Hematopoietic multipotent progenitor cell treated with erythropoietin and hydrocortisone succinate and interleukin-3 and kit ligand, for 4 days (in vitro differentiated cells): ENCODE results near the gene CUBN.
"Not testable (repeated sequence)": the region's sequence is repeated elsewhere in the genome, so short reads cannot be mapped to it uniquely, and the experiment has no call there.

ENCODE experiments used
- DNase-seq: peaks from one replicate; pipeline ENCODE4 v3.0.0-alpha.2; 2015

Gene CUBN

DNA sequence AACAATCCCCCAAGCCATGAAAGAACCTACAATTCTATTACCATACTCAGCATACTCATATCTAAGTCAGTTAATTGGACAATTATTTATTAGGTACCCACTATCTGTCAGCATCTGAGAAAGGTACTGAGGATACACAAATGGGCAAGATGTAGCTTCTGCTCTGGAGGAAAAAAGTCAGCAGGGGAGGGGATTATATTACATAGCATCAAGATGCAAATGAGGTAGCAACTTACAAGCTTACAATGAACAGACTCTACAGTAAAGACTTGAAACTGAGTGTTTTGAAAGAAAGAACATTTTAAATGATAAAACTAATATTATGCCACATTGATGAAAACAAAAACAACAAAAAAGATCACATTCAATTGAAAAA, 10.8 kb upstream of the CUBN start:
- DNase-seq, result no peak

DNA sequence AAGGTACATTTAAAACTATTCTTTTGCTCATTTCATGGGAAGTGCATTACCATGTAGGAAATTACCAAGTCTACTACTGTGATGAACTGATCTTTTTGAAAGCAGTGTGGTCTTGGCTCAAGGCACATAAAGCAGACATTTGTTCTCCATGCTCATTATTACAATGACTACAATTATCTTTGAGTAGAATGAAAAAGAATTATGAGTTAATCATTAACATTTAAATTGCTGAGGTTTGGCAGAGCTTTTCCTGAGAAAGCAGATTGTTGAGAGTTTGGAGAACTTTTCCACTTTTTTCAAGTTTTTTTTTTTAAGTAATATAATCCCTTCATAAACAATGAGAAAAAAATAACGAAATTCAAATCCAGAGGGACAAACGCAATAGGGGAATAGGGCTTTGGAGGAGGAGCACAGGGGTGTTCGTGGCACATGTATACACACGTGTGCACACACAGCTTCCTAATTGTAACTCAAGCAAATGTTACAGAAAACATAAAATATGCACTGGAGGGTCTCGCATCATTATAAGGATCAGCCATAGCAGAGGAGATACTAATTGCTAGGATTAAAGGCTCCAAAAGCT, 8.9 kb upstream of the CUBN start:
- no peak for DNase-seq

DNA sequence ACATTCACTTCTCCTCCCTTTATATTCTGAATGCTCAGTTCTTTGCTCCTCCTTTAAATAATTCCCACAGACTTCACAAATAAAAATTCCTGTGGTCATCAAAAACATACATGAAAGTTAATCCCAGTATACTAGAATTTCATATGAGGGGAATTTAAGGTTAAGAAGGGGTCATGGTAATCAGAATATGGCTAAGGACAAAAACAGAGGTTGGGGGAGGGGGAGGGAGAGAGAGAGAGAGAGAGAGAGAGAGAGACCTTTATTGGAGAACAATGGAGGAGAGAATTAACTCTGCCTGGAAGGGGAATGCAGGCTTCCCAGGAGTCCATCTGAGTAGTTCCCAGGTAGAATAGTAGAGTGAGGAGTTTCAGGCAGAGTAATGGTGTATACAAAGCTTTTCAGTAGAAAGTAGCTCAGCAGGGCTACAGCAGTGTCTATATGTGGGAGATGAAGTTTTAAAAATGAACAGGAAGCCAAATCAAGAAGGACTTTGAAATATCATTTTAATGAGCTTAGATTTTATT, 5.2 kb upstream of the CUBN start:
- no peak for DNase-seq

DNA sequence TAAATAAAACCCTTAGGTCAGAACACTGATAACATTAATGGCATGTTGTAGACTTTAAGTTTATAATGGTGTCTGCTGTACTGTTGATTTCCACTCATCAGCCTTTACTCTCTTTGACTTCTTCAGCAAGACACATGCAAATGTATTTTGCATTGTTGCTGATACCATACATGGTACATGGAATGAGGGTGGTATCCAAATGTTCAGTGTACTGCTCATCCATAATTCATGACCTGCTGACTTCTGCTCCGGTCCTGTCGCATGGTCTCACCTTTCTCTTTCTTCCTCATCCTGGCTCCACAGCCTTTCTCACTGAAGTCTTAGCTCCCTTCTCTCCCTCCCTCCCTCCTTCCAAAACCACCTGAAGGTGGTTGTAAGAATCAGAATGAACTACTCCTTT, 4.7 kb upstream of the CUBN start:
- DNase-seq, result no peak

DNA sequence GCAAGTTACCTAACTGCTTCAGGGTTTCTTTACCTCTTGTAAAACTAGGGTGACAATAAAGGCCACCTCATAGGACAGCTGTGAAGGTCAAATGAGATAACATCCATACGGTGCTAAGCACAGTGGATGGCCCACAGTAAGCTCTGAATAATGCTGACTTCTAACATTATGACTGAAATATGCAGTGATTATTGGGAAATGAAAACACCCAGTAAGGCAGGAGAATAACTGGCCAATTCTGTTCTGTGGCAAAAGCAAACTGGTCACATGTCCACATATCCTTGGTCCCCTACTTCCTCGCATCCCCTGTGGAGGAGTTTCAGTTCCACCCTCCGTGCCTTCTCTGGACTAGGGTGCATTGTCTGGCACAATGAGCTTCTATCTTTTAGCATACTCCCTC, 1.4 kb downstream of the CUBN start:
- DNase-seq, result no peak

DNA sequence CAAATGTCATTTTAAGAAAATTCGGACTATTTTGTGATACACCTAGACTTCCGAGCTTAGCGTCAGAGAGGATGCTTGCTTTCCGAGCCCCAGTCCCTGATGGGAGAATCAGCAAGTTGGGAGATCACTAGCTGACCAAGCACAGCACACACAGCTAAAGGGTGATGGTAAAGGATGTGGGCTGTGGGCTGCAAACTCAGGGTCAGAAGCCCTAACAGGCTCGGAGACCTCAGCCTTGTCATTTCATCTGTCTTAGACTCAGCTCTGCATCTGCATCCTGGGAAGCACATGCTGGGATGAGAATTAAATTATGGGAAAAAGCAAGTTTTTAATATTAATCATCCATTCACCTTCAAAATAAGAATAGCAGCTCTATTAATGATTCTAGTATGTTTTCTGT, 3.3 kb downstream of the CUBN start:
- DNase-seq, result no peak

DNA sequence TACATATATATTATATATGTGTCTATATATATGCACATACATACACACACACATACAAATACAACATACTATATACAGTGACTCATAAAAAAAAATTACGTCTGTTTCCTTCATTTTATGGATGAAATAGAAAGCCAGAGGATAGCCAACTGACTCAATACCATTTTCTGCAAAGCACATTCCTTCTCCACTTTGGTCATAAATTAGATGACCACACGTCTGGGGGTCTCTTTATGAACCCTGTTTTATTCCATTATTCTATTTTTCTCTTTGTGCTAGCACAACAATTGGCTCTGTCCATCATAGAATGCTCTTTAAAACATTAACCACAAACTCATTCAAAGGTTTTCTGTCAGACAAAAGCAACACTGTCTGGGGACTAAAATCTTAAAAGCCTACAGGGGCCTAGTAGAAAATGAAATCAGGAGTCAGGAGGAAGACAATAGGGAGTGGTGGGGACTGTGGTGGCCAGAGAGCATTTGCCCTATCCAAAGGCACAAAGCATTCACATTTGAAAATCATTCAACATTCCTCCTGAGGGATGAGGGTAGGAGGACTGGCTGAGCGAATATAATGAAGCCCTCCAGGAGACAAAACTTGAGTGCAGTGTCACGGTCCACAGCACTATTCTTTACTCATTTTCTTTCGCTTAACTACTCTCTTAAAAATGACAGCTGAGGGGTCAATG, 4.3 kb downstream of the CUBN start:
- DNase-seq, result no peak

DNA sequence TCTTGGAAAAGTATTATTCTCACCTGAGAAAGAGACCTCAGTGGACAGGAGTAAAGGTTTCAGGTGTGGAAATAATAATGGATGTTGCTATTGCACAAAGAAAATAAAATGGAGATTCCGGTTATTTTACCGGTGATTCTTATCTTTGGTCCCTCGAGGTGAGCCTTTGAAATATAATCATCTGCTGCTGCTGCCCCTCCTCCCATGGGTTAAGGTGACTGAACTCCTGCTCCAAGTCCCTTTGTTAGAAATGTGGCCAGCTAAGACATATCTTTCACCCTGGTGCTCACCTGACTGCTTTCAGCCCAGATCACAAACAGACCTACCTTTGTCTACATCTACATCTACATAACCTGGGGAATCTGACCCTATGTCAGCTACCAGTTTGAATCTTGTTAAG, 5.7 kb downstream of the CUBN start:
- no peak for DNase-seq

DNA sequence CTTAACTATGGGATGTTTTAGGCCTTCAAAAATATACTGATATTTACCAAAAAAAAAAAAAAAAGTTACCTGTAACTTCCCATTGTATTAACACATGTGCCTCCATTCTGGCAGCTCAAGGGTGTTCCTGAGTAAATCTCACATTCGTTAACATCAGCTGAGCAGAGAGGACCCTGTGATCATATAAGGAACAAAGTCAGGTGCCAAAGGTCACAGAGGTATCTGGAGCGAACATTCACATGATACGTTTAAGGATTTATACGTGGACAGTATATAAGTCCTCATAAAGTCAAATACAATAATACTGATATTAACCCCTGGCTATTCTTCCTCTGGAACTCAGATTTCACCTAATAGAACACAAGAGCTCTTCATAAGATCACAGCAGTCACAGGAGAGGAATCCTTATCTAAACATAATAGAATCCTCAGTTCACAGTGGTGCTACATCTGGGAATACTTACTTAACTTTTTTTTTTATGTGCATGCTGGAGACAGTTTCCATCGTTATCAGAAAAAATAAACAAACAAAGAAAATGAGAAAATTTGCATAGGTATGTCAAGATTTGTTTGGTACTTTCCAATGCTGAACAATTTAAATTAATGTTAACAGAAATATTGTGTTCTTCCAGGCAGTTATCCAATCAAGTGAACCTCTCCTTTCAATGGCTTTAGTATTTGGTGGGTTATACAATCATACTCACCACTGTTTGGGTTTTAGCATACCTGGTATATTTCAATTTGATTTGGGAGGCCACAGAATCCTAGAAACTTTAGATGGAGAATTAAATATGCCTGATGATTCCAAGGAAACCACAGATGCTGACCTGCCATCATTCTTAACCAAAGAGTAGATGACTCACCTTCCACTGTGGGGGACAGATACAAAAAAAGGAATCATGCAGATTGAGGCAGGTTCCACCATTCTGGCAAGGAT, 6.6 kb downstream of the CUBN start:
- DNase-seq, result no peak

DNA sequence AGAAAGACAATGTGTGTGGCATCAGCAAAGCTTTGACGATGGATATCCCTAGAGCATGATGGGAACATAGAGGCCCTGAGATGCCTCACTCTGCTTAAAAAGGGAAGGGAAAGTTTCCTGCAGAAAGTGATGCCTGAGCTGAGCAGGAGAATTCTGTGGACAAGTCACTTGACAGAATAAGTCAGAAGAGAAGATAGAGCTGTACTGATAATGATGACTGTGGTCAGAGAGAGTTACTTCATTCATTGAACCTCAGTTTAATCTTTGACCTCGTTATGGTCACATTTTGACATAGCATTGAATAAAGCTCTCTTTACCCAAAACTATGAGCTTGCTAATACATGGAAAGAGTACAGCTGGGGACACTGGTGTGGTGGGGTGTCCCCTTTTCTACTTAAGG, 7.6 kb downstream of the CUBN start:
- peak; percentile 46 for DNase-seq

DNA sequence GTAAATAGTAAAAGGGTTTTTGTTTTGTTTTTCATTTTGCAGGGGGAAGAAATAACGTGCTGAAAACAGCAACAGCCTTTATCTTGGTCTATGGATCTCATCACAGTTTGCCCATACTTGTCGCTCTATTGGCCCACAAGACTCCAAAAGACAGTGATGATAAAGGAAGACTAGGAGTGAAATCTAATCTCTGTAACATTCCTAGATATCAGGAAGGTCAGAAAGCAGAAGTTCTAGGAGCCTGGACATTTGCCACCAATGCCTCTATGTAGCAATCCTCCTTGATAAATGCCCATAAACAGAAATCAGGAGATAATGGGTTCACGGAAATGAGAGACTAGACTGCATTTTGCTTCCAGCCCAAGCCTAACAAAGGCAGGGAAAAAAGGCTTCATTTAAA, 8.9 kb downstream of the CUBN start:
- DNase-seq, result no peak

DNA sequence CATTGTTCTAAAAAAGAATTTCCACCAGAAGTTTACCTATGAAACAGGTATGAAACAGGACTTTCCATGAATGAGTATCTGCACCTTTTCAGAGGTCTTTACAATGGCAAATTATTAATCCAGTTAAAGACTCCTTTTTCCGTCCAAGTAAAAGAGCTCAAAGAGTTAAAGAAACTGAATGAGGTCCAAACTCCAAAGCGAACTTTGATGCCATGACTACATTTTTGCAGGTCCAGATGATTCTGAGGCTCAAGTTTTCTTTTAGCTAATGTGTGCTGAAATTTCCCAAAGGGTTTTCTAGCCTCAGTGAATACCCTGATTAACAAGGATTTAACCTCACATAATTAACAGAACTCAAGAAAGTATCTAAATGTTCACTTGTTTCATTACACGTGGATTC, 9.8 kb downstream of the CUBN start:
- DNase-seq, result no peak

DNA sequence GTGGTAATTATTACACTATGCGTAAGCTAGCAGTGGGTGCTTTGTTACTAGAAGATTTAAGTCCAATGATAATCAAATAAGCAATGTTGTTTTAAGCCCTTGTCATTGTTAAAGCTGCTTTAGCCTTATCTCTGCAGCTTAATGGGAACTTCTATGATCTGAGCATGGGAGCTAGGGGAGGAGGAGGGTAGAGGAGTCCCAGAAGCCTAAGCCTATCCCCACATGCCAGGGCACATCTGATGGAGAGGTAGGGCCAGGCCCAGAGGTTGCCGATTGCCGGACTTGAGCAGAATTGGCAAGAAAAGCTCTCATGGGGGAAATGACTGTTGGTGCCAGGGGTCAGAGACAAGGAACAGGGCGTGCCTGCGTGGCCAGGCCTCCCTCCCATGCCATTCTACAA, 13.4 kb downstream of the CUBN start:
- DNase-seq, result no peak

DNA sequence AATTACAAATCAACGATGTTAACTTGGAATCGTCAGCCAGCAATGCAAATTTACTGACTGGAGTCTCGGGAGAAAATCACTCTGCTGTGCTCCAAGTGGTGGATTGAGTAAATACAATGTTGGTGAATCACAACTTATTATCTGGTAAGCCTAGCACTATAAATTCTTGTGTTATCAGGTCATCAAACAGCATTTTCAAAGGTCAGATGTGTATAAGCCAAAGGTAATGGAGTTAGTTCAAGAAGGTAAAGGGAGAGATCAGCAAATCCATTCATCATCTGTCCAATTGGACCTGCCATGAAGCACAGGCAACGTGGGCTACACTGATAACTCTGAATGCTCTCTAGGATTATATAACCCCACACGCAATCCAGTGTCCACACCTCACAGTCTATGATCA, 13.9 kb downstream of the CUBN start:
- DNase-seq, result no peak

DNA sequence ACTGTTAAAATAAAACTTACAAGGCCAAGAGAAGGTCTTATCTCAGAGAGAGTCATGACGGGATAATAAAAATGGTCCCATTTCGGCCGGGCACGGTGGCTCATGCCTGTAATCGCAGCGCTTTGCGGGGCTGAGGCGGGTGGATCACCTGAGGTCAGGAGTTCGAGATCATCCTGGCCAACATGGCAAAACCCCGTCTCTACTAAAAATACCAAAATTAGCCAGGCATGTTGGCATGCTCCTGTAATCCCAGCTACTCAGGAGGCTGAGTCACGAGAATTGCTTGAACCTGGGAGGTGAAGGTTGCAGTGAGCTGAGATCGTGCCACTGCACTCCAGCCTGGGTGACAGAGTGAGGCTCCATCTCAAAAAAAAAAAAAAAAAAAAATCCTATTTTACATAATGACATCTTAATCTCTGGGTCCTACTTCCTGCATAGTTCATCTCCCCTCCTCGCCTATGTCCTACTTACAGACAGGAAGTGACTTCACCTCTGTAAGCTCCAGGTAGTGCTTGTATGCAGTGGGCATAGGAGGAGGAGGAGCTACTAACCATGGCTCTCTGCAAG, 14.7 kb downstream of the CUBN start:
- not testable (repeated sequence) for DNase-seq

DNA sequence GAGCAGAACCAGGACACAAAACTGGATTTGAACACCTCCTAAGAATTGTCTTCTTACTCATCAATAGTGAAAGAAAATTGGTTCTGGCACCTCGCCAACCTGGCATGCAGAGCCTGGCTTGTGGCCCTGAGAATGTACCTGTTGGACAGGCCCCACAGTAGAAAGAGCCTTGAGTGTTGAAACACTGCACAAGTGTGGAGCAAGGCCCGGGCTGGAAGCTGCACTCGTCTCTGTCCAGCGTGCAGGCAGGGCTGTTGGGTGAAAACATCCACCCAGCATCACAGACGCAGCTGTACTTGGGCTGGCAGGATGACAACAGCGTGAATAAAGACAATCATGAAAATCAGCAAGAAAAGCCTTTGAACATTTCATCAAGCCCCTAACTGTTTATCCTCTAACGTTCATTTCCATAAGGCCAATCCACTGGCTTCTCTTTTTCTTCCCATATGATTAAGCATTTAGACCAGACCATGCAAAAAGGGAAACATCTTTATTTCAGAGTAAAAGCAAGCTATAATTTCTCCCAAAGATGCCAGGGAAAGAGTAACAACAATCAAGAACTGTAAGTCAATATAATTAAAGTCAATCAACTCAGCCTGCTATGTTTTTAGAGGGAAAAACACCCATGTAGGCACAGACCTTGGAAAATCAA, 15.6 kb downstream of the CUBN start:
- peak; percentile 7 for DNase-seq

DNA sequence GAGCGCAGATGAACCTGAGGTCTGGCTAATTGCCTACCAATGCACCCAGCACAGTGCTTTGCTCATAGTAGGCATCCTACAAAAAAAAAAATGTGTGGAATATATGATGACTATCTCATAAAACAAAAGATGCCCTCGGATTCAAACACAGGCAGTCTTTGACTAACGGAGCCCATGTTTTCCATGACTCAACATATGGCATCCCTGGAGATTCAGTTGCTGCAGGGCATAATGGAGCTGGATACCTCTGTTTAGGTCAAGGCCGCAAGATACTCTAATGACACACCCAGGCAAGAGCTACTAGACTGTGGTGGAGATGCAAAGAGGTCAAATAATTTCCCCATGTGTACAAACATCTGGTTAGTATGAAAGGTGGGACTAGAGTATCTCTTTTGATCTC, 16.3 kb downstream of the CUBN start:
- no peak for DNase-seq

DNA sequence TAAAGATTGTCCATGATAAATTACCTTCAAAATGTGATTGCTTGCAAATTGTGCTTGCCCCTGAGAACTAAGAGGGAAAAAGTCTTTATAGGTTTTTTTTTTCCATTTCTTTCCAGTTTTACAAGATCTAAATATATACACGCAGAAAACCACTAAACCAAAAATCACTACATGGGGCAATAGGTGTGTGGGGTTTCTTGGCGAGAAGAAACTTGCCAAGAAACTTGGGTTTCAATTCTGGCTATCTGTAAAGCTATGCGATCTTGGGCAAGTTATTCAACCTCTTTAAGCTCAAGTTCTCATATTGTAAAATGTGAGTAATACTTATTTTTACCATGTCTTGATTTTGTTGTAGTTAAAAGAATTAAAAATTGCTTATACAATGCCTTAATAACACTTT, 17.0 kb downstream of the CUBN start:
- no peak for DNase-seq

DNA sequence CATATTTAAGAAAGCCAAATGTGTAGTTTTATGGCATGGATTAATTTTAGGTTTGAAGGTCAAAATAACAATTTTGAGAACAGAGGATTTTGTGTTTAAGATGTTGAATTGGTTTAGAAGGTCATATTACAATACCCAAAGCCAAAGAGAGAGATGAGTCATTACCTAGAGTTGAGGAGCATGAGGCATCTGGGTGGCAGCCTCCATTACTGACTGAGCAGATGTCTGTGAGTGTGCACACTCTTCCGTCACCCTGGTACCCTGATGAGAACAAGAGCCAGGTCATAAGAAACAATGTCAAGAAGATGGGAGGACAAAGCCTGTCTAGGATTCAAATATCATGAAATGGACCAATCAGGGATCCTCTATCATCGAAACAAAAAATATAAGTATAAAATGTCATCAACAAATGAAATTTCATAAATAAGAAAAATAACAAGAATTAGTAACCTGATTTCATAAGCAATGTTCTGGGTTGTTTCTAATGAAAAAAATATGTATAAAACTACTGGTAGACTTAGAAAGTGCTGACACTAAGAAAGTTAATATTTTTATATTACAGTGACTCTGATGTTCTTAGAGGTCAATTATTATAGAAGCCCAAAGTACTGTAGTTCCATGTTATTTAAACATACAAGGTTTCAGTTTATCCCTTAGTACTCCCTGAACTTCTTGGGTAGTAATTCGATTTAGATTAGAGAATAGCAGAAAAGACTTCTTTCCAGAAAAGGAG, 20.0 kb downstream of the CUBN start:
- no peak for DNase-seq

DNA sequence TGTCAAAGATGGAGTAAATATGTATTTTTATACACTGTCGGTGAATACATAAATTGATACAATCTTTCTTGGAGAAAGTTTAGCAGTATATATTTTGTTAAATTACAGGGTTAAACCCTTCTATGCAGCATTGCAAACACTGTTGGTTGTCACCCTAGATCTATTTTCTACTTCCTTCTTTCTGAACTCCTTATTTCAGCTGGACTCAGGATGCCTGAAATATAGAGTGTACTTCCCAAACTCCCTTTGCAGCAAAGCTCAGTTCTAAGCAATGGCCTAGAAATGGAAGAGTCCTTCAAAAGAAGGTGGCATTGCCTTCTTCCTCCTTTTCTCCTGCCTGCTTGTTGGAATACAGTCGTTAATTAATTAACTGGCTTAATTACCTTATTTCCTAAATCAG, 20.6 kb downstream of the CUBN start:
- DNase-seq, result no peak

DNA sequence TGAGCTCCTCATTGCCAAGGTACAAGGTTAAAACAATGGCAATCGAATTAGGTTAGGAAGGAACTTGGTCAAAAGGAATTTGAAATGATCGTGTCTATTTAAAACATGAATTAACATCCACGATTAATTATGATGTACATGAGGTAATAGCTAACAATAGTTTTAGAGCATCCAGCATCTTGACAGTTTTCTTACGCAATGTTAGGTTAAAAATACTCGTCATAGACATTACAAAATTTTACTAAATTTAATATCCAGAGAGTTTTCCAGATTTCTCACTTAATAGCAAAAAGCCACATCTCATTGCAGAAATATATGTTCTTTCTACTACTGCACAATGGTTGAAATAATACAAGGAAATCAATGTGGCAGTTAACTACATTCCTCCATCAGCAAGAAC, 22.6 kb downstream of the CUBN start:
- DNase-seq, result no peak

DNA sequence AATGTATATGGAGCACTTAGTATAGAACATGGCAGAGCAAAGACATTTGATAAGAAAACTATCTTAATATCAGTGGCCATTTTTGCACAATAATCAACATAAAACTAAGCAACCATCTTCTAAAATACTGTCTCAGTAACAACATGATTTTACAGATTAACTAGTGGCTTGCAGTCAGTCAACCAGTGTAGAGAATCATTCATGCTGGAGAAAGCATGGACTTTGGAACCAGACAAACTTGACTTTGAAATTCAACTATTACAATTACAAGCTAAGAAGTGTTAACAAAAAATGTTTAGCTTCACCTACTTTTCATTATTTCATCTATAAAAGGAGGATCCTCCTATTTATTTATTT, 27.7 kb downstream of the CUBN start:
- no peak for DNase-seq
